GM12878 (cell line): ENCODE results near the gene USB1. TPM values are rescaled to one million over a fixed set of nuclear protein-coding genes. Genes with fewer than 3 reads are reported as not detected.
A peak's percentile ranks its signal among the peaks of the same experiment; 100 is the strongest.

ENCODE experiments used
- ATAC-seq: fragments of 200-7000 bp; cut with Tn5 transposase; 3 replicates; pipeline ENCODE4 v1.9.1; 2020; ENCODE audit warnings: mild to moderate bottlenecking, moderate library complexity
- BruUV-seq: library from RNA; stranded (reverse); fragments of 400-500 nt; replicated peaks from 2 replicates; lab custom pipeline; 2021; lab: Mats Ljungman, UMichigan
- CTCF ChIA-PET: fragments of 300-600 bp; sonication (Branson Sonifier 250); formaldehyde crosslinking; extraction: SDS; loops from one replicate; lab custom pipeline; 2021; ENCODE audit warnings: inconsistent platforms; lab: Yijun Ruan, JAX
- POLR2A ChIA-PET: fragments of 350-600 bp; formaldehyde crosslinking; extraction: SDS; loops from one replicate; lab custom pipeline; 2021; ENCODE audit warnings: inconsistent platforms; lab: Charles Lee
- RAD21 ChIA-PET: fragments of 300-600 bp; sonication (Branson Sonifier 250); formaldehyde crosslinking; loops from one replicate; lab custom pipeline; 2023; ENCODE audit warnings: antibody characterized with exemption; ENCODE audit not compliant: unreplicated experiment; lab: Charles Lee
- SMC1A ChIA-PET: fragments of 300-600 bp; sonication (Branson Sonifier 250); formaldehyde crosslinking; loops from one replicate; lab custom pipeline; 2023; ENCODE audit not compliant: unreplicated experiment, uncharacterized antibody; lab: Charles Lee
- DNase-seq: peaks from one replicate; pipeline ENCODE4 v3.0.0-alpha.2; 2011; ENCODE audit warnings: low read depth, low spot score
- FAIRE-seq: peaks from 3 replicates; lab custom pipeline; 2011; peaks lifted over from hg19 to GRCh38; lab: Jason Lieb, UNC
- H2AFZ ChIP-seq: 2 replicates; pipeline ENCODE4 v1.6.0; 2011; ENCODE audit warnings: low read depth, low read length, control low read depth; ENCODE audit not compliant: control insufficient read depth
- H3K27ac ChIP-seq: 2 replicates; pipeline ENCODE4 v1.5.1; 2011; ENCODE audit warnings: control low read depth; ENCODE audit not compliant: control insufficient read depth, insufficient read depth
- H3K27me3 ChIP-seq, 2 experiments: replicated peaks in 1 of 2; 2 replicates each; pipeline versions ENCODE4 v1.6.0 to v1.6.1; 2011; ENCODE audit warnings: low read length in 1 of 2; ENCODE audit not compliant: control insufficient read depth in 2 of 2, insufficient read depth in 2 of 2
- H3K36me3 ChIP-seq, 2 experiments: 2 replicates each; pipeline ENCODE4 v1.5.1; 2011; ENCODE audit warnings: low read length in 1 of 2; ENCODE audit not compliant: control insufficient read depth in 2 of 2, insufficient read depth in 2 of 2
- H3K4me1 ChIP-seq: 2 replicates; pipeline ENCODE4 v1.6.1; 2011; ENCODE audit warnings: mild to moderate bottlenecking, low read length, moderate library complexity, mixed read lengths; ENCODE audit not compliant: control insufficient read depth, insufficient read depth
- H3K4me2 ChIP-seq: 2 replicates; pipeline ENCODE4 v1.6.0; 2011; ENCODE audit warnings: control low read depth; ENCODE audit not compliant: control insufficient read depth, insufficient read depth
- H3K4me3 ChIP-seq: fragments of 200-600 bp; sonication (generic); 2 replicates; pipeline ENCODE4 v1.5.1; 2016
- H3K79me2 ChIP-seq: 2 replicates; pipeline ENCODE4 v1.6.0; 2011; ENCODE audit warnings: low read length; ENCODE audit not compliant: control insufficient read depth, insufficient read depth
- H3K9ac ChIP-seq: 2 replicates; pipeline ENCODE4 v1.8.0; 2011; ENCODE audit warnings: low read length, control low read depth, mixed read lengths; ENCODE audit not compliant: control insufficient read depth, insufficient read depth
- H3K9me3 ChIP-seq: replicated peaks from 3 replicates; pipeline ENCODE4 v1.5.1; 2011; ENCODE audit warnings: mild to moderate bottlenecking, low read length; ENCODE audit not compliant: control insufficient read depth, insufficient read depth
- H4K20me1 ChIP-seq: 2 replicates; pipeline ENCODE4 v1.6.0; 2011; ENCODE audit not compliant: control insufficient read depth, insufficient read depth
- BMI1 ChIP-seq: fragments of 450-650 bp; IDR thresholded peaks from 2 replicates; pipeline ENCODE4 v1.6.1; 2016; ENCODE audit warnings: mild to moderate bottlenecking, moderate library complexity, borderline replicate concordance
- E2F4 ChIP-seq: IDR thresholded peaks from 2 replicates; pipeline ENCODE4 v1.6.1; 2012; ENCODE audit warnings: low read depth, low read length, improper control_type of control experiment
- MAX ChIP-seq: IDR thresholded peaks from 2 replicates; pipeline ENCODE4 v1.6.1; 2012; ENCODE audit warnings: low read depth, low read length, improper control_type of control experiment
- MEF2B ChIP-seq: fragments of 450-650 bp; IDR thresholded peaks from 2 replicates; pipeline ENCODE4 v1.6.1; 2018; ENCODE audit warnings: mild to moderate bottlenecking, moderate library complexity; ENCODE audit not compliant: partially characterized antibody, poor library complexity, severe bottlenecking
- NFXL1 ChIP-seq: fragments of 450-650 bp; IDR thresholded peaks from 2 replicates; pipeline ENCODE4 v1.6.1; 2017; ENCODE audit warnings: antibody characterized with exemption, mild to moderate bottlenecking, borderline replicate concordance
- NR2F1 ChIP-seq: fragments of 450-650 bp; conservative IDR thresholded peaks from 2 replicates; pipeline ENCODE4 v1.6.1; 2017; ENCODE audit warnings: mild to moderate bottlenecking
- PBX3 ChIP-seq: IDR thresholded peaks from 2 replicates; pipeline ENCODE4 v1.6.1; 2011; ENCODE audit warnings: mild to moderate bottlenecking, low read depth, low read length, moderate library complexity; ENCODE audit not compliant: insufficient replicate concordance
- RFX5 ChIP-seq: IDR thresholded peaks from 2 replicates; pipeline ENCODE4 v1.6.1; 2011; ENCODE audit warnings: low read depth, low read length, improper control_type of control experiment
- SREBF2 ChIP-seq: IDR thresholded peaks from 2 replicates; pipeline ENCODE4 v1.6.1; 2012; ENCODE audit warnings: mild to moderate bottlenecking, low read length
- TARDBP ChIP-seq: IDR thresholded peaks from 2 replicates; pipeline ENCODE4 v1.6.1; 2016; ENCODE audit warnings: borderline replicate concordance
- WRNIP1 ChIP-seq: IDR thresholded peaks from 2 replicates; pipeline ENCODE4 v1.6.1; 2011; ENCODE audit warnings: low read depth, low read length, improper control_type of control experiment, borderline replicate concordance
- YBX1 ChIP-seq: fragments of 450-650 bp; IDR thresholded peaks from 2 replicates; pipeline ENCODE4 v1.6.1; 2016; ENCODE audit warnings: antibody characterized with exemption
- ZBTB11 ChIP-seq: fragments of 450-650 bp; formaldehyde crosslinking; IDR thresholded peaks from 2 replicates; pipeline ENCODE4 v1.5.0; 2022; ENCODE audit warnings: mild to moderate bottlenecking, missing genetic modification characterization
- WGBS: methylation state at CpG from one replicate; pipeline ENCODE4 v1.1.6; 2016; ENCODE audit warnings: low lambda C conversion rate; ENCODE audit not compliant: insufficient replicate concordance, insufficient coverage; ENCODE audit errors: missing lambda C conversion rate; 5-methylcytosine and 5-hydroxymethylcytosine counted together
- in situ Hi-C: fragments of 300-500 bp; cut with MboI; formaldehyde crosslinking; loops from 9 replicates; pipeline ENCODE4 v1.14.3; 2018; ENCODE audit warnings: mixed read lengths
- intact Hi-C: fragments of 100-400 bp; cut with micrococcal nuclease; formaldehyde crosslinking; loops from one replicate; pipeline ENCODE4 v1.14.2; 2022; ENCODE audit not compliant: unreplicated experiment
- polyA plus RNA-seq, 11 experiments: library from polyadenylated mRNA; depleted of rRNA in 4 of 11; unstranded in 6 of 11; stranded (reverse) in 5 of 11; fragments of >200 nt; fragmentation: Nextera tagmentation in 4 of 11; fragmentation: Illumina TruSeq in 1 of 11; extraction: Ambion mirVana in 4 of 11; extraction: Trizol in 1 of 11; gene quantifications; 1 replicate in 1 of 11; 2 replicates in 10 of 11; pipeline versions ENCODE4 v1.2.1 to v1.2.3, GENCODE V29; 2011 to 2016; ENCODE audit warnings: inconsistent platforms in 2 of 11, missing spikeins in 2 of 11, low read depth in 1 of 11
- total RNA-seq, 4 experiments: library from RNA; depleted of rRNA in 3 of 4; stranded (reverse); fragments of >200 nt in 3 of 4; fragmentation: Illumina TruSeq in 1 of 4; extraction: Trizol in 1 of 4; gene quantifications; 2 replicates each; pipeline versions ENCODE4 v1.2.1 to v1.2.3, GENCODE V29; 2013 to 2021

Gene USB1
- total and polyA plus RNA-seq, 10 of the 15 experiments (the other 5 are each of a cell fraction or from before 2014, with no cell fraction given): 7.9 to 72.2 (median 41.6) TPM

- in situ Hi-C loops: no loop called here
- CTCF ChIA-PET: no interaction called here
- SMC1A ChIA-PET: no interaction called here
Measured at GRCh38 chr16:57962046-57962445, 39.2 kb upstream of the USB1 start.

GRCh38 chr16:57962756-57963155, 38.5 kb upstream of the USB1 start:
- Histone ChIP-seq H3K4me1 (0 out of 2 replicates have a peak, but pooled peaks cover 2% of the 10 kb centered on the region), H3K36me3 (no peaks in the 10 kb centered on the region), H2AFZ (no peak overlapping the region), H3K4me3 (no peak overlapping the region), H3K4me2 (no peak overlapping the region), H3K27ac (no peak overlapping the region), H3K27me3 (no peaks in the 10 kb centered on the region), H3K79me2 (no peaks in the 10 kb centered on the region), H3K9ac (no peak overlapping the region), H3K9me3 (no peaks in the 10 kb centered on the region)
- no peak for FAIRE-seq
- POLR2A ChIA-PET: no interaction called here
- CTCF ChIA-PET: no interaction called here
- in situ Hi-C loops (no loop called here), intact Hi-C loops (no loop called here)
- BruUV-seq: no TSS peak
- SMC1A ChIA-PET: no interaction called here
- DNase-seq: no peak
- peak; percentile 60 for ATAC-seq
- RAD21 ChIA-PET: no interaction called here
- 4% methylated on average over 7 of the region's 9 CpGs for WGBS
- TF ChIP-seq SREBF2 (no peak), PBX3 (no peak), MAX (no peak), ZBTB11 (CRISPR knock-in tag) (no peak), E2F4 (no peak), YBX1 (no peak), NR2F1 (no peak), RFX5 (no peak), MEF2B (no peak), WRNIP1 (no peak), NFXL1 (no peak)
- TF ChIP-seq, all 136 proteins: peak for 0
- no peaks in the 10 kb centered on the region for H4K20me1 ChIP-seq

More at GRCh38 chr16:57962046-57962445, 39.2 kb upstream of the USB1 start:
- Histone ChIP-seq H3K9ac (no peak overlapping the region), H3K9me3 (no peaks in the 10 kb centered on the region), H3K79me2 (no peaks in the 10 kb centered on the region), H3K27ac (no peak overlapping the region), H3K36me3 (no peaks in the 10 kb centered on the region), H2AFZ (no peak overlapping the region), H4K20me1 (no peaks in the 10 kb centered on the region), H3K4me2 (no peak overlapping the region)
- intact Hi-C loops: no loop called here
- POLR2A ChIA-PET: no interaction called here
- no peak; the same call in 2 of the 3 replicates for ATAC-seq
- BruUV-seq: no TSS peak
- no peak for DNase-seq
- FAIRE-seq: no peak
- WGBS: 1% methylated on average over 5 of the region's 5 CpGs
- TF ChIP-seq BMI1 (no peak), TARDBP (no peak)
- TF ChIP-seq, all 136 proteins: peak for 0
- H3K4me1 ChIP-seq: 0 out of 2 replicates have a peak, but pooled peaks cover 2% of the 10 kb centered on the region
- no peaks in the 10 kb centered on the region for H3K27me3 ChIP-seq
- H3K4me3 ChIP-seq: no peak overlapping the region
- RAD21 ChIA-PET: no interaction called here
